PC-9 (cell line): ENCODE results near the gene PUM2.

Source experiments
- EZH2 ChIP-seq: fragments of 200-600 bp; sonication (generic); IDR thresholded peaks from 2 replicates; pipeline ENCODE4 v1.8.0; 2017; ENCODE audit warnings: antibody characterized with exemption, low read depth
- TF ChIP-seq, protein P1 (sequence below): fragments of 200-600 bp; sonication (generic); conservative IDR thresholded peaks from 2 replicates; pipeline ENCODE4 v1.6.1; 2017; ENCODE audit warnings: mixed run types, antibody characterized with exemption, mild to moderate bottlenecking, moderate library complexity

DNA sequence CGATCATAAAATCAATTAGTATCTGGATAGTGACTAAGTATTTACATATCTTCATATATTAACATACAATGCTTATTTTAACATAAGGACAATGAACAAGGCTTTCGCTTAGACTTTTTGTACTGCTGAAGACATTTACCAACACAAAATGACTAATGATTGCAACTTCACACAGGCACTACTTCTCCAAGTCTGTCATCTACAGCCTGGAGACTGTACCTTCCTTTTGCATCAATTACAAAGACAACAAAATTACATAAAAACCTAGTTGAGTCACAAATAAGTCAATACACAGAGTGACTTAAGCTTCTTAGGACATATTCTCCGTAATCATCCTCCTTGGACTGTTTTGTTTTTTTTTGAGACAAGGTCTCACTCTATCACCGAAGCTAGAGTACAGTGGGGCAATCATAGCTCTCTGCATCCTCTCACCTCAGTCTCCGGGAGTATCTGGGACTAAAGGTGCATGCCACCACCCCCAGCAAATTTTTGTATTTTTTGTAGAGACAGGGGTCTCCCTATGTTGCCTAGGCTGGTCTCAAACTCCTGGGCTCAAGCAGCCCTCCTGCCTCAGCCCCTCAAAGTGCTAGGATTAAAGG, 15.9 kb downstream of the PUM2 start:
- TF ChIP-seq, protein P1, sequence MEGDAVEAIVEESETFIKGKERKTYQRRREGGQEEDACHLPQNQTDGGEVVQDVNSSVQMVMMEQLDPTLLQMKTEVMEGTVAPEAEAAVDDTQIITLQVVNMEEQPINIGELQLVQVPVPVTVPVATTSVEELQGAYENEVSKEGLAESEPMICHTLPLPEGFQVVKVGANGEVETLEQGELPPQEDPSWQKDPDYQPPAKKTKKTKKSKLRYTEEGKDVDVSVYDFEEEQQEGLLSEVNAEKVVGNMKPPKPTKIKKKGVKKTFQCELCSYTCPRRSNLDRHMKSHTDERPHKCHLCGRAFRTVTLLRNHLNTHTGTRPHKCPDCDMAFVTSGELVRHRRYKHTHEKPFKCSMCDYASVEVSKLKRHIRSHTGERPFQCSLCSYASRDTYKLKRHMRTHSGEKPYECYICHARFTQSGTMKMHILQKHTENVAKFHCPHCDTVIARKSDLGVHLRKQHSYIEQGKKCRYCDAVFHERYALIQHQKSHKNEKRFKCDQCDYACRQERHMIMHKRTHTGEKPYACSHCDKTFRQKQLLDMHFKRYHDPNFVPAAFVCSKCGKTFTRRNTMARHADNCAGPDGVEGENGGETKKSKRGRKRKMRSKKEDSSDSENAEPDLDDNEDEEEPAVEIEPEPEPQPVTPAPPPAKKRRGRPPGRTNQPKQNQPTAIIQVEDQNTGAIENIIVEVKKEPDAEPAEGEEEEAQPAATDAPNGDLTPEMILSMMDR: no peak
- no peak for TF ChIP-seq EZH2
